Measurements from ENCODE around the gene FGF11. TPM values are rescaled to one million over a fixed set of nuclear protein-coding genes. Genes with fewer than 3 reads are reported as not detected.

The FGF11 gene
- total and polyA plus RNA-seq, 2 of the 13 experiments (the other 11 are each of a cell fraction or from before 2014, with no cell fraction given): 0.20 to 7.6 TPM

- TF ChIP-seq ZNF770 (CRISPR knock-in tag; IDR thresholded peaks at IDR 0.05): peak; percentile 59
- peak; percentile 94 for TF ChIP-seq PRDM4 (CRISPR knock-in tag; IDR thresholded peaks at IDR 0.05; ENCODE audit: borderline replicate concordance)
- peak; percentile 40; the same call in 1 of the 2 replicates for TF ChIP-seq PLSCR1 (CRISPR knock-in tag; IDR thresholded peaks at IDR 0.05; ENCODE audit: borderline replicate concordance)
- TF ChIP-seq ATF2 (CRISPR knock-in tag; IDR thresholded peaks at IDR 0.05): peak; percentile 82; the same call in 1 of the 2 replicates
- TF ChIP-seq ZNF20 (CRISPR knock-in tag; IDR thresholded peaks at IDR 0.05): no peak
- TF ChIP-seq ZSCAN25 (CRISPR knock-in tag; IDR thresholded peaks at IDR 0.05): peak; percentile 26; the same call in 1 of the 2 replicates
- TF ChIP-seq SYNCRIP (IDR thresholded peaks at IDR 0.05; ENCODE audit: insufficient read depth, low read depth, low read length): no peak
- TF ChIP-seq ZNF431 (CRISPR knock-in tag; IDR thresholded peaks at IDR 0.05; ENCODE audit: borderline replicate concordance, low read depth): peak; percentile 83
- peak; percentile 89 for TF ChIP-seq GTF2F1 (IDR thresholded peaks at IDR 0.05; ENCODE audit: low read length)
- peak; percentile 79; the same call in 1 of the 2 replicates for TF ChIP-seq THAP7 (CRISPR knock-in tag; IDR thresholded peaks at IDR 0.05)
- no peak for TF ChIP-seq FOXO4 (CRISPR knock-in tag; conservative IDR thresholded peaks at IDR 0.05)
- no peak for TF ChIP-seq MEIS1 (CRISPR knock-in tag; IDR thresholded peaks at IDR 0.05; ENCODE audit: borderline replicate concordance)
- TF ChIP-seq PCBP2 (optimal IDR thresholded peaks at IDR 0.05; ENCODE audit: low read depth, low read length, poor library complexity, severe bottlenecking): peak; percentile 88
- TF ChIP-seq MBNL3 (CRISPR knock-in tag; conservative IDR thresholded peaks at IDR 0.05): no peak
- peak; percentile 26 for TF ChIP-seq TEAD3 (CRISPR knock-in tag; optimal IDR thresholded peaks at IDR 0.05; ENCODE audit: borderline replicate concordance)
Measured at GRCh38 chr17:7484067-7484918, 45.0 kb downstream of the FGF11 start, which contains the start of gene POLR2A (continued).

All from HepG2 (cell line).